HG03045 (cell line): ENCODE results near the gene TATDN2.

Experiments used
- ATAC-seq: cut with Tn5 transposase; IDR thresholded peaks from one replicate; pipeline ENCODE4 v1.9.1; 2021; ENCODE audit warnings: mild to moderate bottlenecking, moderate library complexity; ENCODE audit not compliant: unreplicated experiment

TATDN2 gene

DNA sequence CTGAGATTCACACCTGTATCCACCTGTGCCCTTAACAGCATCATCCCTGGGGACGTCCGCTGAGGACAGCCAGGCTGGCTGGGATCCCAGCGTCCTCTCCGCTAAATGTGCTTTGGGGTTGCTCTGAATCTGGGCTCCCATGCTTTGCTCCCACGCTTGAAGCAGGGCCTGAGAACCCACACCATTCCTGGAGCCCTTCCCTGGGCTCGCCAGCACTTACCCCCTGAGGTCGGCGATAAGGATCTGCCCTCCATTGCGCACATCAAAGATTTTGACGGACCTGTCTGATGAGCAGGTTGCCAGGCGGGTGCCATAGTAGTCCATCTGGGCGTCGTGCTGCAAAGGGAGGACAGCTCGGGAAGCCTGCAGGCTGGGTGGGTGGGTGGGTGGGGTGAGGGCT is 66.8 kb downstream of the TATDN2 start:
- no peak for ATAC-seq

- no peak for ATAC-seq
These were observed 67.6 kb downstream of the TATDN2 start for GRCh38 chr3:10315771-10316344.

DNA sequence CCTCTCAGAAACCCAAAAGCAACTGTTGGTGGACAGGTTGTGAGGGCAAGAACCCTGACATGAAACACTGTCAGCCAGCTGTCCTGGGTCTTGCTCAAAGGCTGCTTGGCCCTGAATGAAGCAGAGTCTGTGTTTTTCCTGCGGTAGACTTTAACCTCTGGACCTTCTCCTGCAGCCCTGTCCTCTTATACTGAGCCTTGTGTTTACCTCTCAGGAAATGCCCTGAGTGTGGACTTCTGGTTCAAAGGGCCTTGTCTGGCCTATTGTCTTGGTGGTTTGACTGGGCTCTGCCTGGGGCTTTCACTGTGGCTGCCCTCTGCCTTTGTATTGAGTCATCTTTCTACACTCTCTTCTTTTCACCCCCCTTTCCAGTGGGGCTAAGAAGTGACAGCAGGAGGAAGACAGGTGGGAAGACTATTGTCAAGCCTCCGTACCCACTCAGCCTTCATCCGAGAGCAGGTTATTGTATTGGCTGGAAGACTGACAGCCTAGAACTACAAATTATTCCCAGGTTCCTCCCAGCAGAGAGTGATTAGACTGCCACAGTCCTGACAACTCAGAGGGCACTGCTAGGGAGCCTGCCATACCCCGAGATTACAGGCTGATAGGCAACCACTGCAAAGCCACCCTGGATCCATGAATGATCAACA is 69.2 kb downstream of the TATDN2 start:
- ATAC-seq = no peak

DNA sequence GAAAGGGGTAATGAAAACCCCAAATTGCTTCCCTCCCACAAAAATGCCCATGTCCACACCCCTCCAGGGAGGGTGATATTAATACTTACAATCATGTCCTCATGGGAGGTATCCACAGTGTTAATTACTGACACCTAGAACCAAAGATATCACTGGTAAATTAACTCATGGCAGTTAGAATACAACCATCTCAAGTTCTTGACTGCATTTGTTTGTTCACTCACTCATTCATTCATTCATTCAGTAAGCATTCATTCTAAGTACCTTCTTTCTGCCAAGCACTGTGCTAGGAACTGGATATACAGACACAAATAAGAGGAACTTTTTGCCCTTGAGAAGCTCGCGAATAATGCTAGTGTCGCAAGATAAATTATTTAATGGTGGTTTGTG is 69.7 kb downstream of the TATDN2 start:
- no peak for ATAC-seq

GRCh38 chr3:10319251-10319650 is 71.0 kb downstream of the TATDN2 start:
- ATAC-seq = no peak

DNA sequence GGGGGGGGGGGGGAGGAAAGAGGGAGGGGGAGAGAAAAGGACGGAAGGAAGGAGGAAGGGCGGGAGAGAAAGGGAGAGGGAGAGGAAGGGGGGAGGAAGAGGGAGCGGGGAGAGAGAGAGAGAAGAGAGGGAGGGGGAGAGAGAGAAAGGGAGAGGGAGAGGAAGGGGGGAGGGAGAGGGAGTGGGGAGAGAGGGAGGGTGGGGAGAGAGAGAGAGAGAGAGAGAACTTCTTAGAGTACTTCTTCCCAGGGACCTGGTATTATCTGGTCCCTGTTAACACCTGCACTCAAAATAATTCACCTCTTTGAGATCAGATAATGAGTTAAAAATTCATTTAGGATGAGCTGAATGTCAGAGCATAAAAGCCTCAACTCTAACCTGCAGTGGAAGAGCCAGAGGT is 71.5 kb downstream of the TATDN2 start:
- ATAC-seq = no peak

DNA sequence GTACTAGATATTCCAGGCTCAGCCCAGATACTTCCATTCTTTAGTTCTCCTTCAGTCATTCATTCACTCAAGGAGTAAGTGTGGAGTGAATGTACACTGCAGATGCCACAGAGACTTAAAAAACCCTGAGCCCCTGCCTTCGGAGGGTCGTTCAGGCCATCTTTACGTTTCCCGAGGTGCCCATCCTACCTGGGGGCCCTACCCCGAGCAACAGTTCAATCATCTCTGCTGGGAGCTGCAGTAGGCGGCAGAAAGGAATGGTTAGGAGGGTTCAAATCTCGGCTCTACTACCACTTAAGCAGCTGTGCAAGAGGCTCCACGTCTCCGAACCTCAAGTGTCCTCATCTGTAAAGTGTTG is 72.0 kb downstream of the TATDN2 start:
- peak; percentile 12 for ATAC-seq

DNA sequence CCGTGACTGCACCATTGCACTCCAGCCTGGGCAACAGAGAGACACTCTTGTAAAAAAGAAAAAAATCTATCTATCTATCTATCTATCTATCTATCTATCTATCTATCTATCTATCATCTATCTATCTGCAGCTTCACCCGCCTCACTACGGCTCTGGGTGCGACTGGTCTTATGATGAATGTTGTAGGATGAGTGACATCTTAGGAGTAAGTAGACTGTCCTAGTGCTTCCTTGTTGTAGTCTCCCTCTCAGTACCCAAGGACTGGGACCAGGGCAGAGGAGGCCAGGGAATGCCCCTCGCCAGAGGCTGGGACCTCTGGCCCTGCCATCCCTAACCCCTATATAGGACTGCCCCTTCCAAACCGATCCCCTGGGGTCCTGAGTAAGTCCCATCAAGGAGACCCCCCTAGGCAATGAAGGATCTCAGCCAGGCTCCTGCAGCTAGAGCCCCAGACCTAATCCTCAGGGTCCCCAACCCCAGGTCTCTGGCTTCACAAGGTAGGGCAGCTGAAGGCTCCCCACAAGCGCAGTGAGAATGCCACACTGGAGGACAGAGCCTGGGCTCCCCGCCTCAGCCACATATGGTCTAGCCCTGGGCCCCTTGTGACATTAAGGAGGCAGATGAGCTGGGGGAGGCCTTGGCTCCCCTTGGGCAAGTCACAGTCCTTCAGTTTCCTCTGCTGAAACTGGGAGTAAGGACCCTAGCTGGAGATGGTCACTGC is 73.5 kb downstream of the TATDN2 start:
- ATAC-seq = no peak

- ATAC-seq = no peak
These were observed 74.1 kb downstream of the TATDN2 start for GRCh38 chr3:10322352-10322710.

DNA sequence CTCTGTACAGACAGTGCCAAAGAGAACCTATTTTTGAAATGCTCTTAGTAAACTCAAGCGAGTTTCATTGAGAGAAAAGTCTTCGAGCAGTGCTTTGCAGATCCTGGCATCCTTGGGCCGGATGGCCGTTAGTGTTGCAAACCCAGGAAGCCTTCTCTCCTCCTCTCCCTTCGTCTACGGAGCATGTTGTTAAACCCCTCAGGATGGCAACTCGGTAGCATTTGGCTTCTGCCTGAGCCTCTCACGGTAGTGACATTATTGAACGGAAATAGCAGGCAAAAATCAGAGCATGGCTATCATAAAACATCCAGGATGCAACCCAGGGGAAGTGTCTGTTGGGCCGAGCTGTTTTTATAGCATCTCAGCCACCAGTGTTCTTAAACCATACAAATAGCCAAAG is 79.3 kb downstream of the TATDN2 start:
- no peak for ATAC-seq

GRCh38 chr3:10328460-10329071 is 80.3 kb downstream of the TATDN2 start:
- ATAC-seq = no peak

DNA sequence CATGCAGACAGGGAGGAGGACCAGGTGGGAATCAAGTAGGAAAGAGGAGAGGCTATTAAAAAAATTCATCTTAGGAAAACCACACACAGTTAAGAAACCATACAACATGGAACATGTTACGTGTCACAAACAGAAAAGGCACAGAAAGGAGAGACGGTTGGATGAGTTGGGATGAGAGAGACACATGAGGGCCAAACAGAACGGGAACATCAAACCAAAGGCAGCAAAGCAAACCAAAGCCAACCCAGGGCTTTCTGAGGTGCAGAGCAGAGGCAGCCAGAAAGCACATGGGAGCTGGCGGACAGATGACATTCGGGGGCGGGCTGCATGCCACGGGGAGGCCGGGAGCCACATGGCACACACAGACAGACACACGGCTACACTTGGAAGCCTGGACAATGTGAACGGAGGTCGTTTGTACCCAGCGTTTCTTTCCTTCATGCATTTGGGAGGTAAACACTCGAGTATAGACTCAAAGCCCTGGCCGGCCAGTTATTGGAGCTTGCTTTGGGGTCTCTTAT is 81.3 kb downstream of the TATDN2 start:
- ATAC-seq = no peak

- no peak for ATAC-seq
These were observed 82.1 kb downstream of the TATDN2 start for GRCh38 chr3:10330319-10330718.
